SIG-M5 treated with dmso at 0.1 percent for 504 hours (cell line): Measurements from ENCODE around the gene GET3.
"Not testable (repeated sequence)": the region's sequence is repeated elsewhere in the genome, so short reads cannot be mapped to it uniquely, and the experiment has no call there.

Experiments used
- DNase-seq: peaks from one replicate; lab custom pipeline; 2025; ENCODE audit not compliant: unreplicated experiment; lab: John Stamatoyannopoulos, UW

GET3 gene

DNA sequence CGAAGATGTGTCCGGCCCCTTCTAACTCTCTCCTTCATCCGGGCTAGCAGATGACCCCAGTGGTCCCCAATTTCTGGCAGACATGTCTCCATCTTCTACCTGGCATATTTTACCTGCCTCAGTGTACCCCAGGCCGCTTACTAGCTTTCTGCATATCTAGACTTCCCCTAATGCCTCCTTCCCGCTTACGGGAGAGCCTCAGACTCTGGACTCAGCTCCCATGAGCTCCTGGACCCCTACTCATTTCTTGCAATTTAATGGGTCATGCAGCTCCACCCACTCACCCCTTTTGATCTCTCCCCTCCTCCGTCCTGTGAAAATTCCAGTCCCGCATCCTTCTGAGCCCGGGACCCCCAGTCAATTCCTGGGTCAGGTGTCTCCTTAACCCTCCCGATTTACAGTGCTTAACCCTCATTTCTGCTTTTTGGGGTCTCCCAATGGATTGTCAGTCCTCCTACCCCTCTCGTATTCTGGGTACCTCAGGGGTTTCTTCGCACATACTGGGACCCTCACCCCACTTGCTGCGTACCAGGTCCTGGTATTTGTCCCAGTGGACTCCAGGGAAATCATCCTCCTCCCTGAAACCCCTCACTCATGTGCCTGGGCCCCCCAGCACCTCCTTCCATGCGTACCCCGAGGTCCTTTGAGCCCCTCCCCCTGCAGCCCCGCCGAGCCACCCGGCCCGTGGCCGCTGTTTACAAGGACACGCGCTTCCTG is 53.5 kb downstream of the GET3 start:
- DNase-seq: no peak

DNA sequence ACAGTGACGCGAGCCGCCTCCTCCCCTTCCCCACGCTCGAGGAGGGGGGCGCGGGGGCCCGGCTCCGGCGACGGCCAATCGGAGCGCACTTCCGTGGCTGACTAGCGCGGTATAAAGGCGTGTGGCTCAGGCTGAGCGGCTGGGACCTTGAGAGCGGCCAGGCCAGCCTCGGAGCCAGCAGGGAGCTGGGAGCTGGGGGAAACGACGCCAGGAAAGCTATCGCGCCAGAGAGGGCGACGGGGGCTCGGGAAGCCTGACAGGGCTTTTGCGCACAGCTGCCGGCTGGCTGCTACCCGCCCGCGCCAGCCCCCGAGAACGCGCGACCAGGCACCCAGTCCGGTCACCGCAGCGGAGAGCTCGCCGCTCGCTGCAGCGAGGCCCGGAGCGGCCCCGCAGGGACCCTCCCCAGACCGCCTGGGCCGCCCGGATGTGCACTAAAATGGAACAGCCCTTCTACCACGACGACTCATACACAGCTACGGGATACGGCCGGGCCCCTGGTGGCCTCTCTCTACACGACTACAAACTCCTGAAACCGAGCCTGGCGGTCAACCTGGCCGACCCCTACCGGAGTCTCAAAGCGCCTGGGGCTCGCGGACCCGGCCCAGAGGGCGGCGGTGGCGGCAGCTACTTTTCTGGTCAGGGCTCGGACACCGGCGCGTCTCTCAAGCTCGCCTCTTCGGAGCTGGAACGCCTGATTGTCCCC is 54.2 kb downstream of the GET3 start, which contains the start of gene JUNB:
Gene JUNB, plus strand, starts transcription at position 142 of the 706 bp plus-strand sequence. Its CDS starts 286 bp downstream, at position 428.
- peak; percentile 92 for DNase-seq

DNA sequence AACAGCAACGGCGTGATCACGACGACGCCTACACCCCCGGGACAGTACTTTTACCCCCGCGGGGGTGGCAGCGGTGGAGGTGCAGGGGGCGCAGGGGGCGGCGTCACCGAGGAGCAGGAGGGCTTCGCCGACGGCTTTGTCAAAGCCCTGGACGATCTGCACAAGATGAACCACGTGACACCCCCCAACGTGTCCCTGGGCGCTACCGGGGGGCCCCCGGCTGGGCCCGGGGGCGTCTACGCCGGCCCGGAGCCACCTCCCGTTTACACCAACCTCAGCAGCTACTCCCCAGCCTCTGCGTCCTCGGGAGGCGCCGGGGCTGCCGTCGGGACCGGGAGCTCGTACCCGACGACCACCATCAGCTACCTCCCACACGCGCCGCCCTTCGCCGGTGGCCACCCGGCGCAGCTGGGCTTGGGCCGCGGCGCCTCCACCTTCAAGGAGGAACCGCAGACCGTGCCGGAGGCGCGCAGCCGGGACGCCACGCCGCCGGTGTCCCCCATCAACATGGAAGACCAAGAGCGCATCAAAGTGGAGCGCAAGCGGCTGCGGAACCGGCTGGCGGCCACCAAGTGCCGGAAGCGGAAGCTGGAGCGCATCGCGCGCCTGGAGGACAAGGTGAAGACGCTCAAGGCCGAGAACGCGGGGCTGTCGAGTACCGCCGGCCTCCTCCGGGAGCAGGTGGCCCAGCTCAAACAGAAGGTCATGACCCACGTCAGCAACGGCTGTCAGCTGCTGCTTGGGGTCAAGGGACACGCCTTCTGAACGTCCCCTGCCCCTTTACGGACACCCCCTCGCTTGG is 55.0 kb downstream of the GET3 start:
- peak; percentile 67 for DNase-seq

DNA sequence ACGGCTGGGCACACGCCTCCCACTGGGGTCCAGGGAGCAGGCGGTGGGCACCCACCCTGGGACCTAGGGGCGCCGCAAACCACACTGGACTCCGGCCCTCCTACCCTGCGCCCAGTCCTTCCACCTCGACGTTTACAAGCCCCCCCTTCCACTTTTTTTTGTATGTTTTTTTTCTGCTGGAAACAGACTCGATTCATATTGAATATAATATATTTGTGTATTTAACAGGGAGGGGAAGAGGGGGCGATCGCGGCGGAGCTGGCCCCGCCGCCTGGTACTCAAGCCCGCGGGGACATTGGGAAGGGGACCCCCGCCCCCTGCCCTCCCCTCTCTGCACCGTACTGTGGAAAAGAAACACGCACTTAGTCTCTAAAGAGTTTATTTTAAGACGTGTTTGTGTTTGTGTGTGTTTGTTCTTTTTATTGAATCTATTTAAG is 55.6 kb downstream of the GET3 start:
- no peak for DNase-seq

DNA sequence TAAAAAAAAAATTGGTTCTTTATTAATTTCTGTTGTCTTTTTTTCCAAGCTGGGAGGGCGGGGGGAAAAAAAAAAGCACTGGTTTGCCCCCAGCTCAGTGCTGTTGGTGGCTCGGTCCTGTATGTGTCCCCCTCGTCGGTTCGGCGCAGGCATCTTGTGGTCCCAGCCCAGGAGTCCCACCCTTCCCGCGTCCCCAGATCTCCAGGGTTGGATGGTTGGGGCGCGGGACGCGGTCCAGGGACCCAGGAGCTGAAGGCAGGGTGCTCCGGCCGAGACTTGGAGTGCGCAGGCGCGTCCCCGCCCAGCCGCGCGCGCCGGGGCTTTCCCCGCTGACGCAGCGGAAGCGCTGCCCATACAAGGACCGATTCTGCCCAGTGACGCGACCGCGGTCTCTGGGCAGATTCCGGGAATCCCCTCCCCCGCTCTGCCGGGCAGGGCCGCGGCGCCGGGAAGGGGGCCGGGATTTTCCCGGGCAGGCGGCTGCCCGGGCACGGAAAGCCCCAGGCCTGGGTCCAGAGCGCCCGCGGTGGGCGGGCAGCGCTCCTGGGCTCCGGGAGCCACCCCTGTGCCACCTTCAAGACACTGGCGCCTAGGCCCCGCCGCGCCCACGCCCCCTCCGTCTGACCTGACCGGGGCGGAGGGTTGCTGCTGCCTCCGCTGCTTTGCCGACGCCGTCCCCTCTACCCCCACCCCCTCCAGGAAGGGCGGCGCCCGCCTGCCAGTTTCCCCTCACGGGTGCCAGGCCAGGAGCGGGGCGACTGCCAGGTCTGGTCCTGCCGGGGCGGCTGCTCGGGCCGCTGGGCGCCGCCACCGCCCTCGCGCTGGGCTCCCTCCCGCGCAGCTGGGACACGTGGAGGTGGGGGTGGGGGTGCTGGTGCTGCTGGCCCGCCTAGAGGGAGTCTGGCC is 56.2 kb downstream of the GET3 start:
- peak; percentile 73 for DNase-seq

DNA sequence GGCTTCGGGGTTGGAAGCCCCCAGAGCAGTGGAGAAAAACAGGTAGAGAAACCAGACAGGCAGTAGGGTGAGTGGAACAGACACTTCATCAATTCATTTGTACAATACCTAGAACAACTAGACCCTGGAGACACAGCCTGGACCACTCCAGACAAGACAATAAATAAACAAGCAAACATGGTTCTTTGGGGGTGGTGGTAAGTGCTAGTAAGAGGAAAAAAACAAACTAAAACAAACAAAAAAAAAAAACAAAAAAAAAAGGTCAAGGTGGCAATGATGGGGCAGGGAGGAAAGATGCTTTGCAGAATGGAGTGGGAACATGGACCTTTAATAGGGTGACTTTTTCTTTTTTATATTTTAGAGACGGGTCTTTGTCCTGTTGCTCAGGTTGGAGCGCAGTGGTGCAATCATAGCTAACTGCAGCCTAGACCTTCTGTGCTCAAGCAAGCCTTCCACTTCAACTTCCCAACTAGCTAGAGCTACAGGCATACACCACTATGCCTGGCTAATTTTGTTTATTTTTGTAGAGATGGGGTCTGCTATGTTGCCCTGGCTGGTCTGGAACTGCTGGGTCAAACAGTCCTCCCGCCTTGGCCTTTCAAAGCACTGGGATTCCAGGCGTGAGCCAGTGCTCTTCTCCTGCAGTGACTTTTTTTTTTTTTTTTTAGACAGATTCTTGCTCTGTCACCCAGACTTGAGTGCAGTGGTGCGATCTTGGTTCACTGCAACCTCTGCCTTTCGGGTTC is 57.1 kb downstream of the GET3 start:
- DNase-seq: peak; percentile 59

DNA sequence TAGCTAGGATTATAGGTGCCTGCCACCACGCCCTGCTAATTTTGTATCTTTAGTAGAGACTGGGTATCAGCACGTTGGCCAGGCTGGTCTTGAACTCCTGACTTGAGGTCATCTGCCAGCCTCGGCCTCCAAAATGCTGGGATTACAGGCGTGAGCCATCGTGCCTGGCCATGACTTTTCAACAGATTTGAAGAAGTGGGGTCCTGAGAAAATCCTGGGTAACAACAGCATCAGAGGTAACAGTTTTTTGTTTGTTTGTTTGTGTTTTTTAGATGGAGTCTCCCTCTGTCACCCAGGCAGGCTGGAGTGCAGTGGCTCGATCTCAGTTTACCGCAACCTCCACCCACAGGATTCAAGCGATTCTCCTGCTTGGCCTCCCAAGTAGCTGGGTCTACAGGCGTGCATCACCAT is 57.7 kb downstream of the GET3 start:
- DNase-seq: no peak

DNA sequence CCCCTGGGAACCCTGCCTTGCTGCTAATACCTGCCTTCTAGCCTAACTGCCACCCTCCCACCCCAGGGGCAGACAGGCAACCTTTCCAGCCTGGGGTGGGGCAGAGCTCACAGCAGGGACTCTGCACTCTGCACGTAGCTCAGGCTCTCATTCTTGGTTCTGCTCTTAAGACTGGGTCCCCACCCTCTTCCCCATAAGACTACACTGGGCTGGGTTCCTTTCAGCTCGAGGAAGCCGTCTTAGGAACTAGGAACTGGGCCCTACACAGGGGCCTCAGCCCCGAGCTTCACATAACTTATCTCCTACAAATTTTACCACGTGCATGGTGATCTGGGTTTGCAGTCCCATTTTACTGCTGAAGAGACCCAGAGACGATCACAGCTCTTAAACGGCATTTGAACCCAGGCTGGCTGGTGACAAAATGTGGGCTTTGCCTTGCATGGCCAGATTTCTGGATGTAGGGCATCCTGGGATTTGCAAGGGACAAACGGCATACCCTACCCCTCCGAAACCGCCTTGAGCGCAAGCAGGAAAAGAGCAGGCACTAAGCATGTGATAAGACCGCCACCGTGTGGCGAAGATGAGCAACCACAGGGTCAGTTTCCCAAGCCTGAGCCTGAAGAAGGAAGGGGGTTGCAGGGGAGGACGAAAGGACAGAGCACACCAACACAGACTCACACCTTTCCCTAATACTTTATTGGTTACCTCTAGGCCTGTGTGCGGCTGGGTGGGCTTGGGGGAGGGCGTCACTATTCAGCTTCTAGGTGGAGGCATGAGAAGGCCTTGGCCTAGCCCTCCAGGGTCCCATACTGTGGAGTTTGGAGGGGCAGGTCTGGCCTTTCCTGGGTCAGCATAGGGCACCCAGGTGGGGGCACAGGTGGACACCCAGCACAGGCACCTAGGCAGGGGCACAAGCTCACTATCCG is 59.1 kb downstream of the GET3 start:
- peak; percentile 84 for DNase-seq

DNA sequence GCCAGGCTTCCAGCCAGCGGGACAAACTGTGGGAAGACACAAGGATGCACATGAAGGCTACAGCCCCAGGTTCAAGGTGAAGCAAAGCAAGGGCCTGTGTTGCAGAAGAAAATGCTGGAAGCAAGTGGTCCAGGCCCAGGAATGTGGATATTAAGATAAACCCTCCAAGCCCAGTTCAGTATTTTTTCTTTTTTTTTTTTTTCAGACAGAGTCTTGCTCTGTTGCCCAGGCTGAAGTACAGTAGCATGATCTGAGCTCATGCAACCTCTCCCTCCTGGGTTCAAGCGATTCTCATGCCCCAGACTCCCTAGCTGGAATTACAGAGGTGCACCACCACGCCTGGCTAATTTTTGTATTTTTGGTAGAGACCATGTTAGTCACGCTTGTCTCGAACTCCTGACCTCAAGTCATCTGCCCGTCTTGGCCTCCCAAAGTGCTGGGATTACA is 59.9 kb downstream of the GET3 start:
- no peak for DNase-seq

DNA sequence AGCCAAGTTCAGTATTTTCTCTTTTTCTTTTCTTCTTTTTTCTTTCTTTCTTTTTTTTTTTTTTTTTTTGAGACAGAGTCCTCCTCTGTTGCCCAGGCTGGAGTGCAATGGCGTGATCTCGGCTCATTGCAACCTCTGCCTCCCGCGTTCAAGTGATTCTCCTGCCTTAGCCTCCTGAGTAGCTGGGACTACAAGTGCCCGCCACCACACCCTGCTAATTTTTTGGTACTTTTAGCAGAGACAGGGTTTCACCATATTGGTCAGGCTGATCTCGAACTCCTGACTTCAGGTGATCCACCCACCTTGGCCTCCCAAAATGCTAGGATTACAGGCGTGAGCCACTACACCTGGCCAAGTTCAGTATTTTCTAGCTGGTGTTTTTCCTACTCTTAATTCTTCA is 60.3 kb downstream of the GET3 start:
- DNase-seq: not testable (repeated sequence)
